Activated CD8-positive, alpha-beta memory T cell treated with anti-CD3 and anti-CD28 coated beads, Interleukin-2, amount 50 U/mL, for 1 hour (primary cell): ENCODE results near the gene TSPAN16.
"Not testable (repeated sequence)": the region's sequence is repeated elsewhere in the genome, so short reads cannot be mapped to it uniquely, and the experiment has no call there.

Experiments used
- DNase-seq: peaks from one replicate; pipeline ENCODE4 v3.0.0-alpha.2; 2020; ENCODE audit errors: extremely low read depth

The TSPAN16 gene

GRCh38 chr19:11345122-11345803 lies 49.3 kb downstream of the TSPAN16 start:
- no peak for DNase-seq

DNA sequence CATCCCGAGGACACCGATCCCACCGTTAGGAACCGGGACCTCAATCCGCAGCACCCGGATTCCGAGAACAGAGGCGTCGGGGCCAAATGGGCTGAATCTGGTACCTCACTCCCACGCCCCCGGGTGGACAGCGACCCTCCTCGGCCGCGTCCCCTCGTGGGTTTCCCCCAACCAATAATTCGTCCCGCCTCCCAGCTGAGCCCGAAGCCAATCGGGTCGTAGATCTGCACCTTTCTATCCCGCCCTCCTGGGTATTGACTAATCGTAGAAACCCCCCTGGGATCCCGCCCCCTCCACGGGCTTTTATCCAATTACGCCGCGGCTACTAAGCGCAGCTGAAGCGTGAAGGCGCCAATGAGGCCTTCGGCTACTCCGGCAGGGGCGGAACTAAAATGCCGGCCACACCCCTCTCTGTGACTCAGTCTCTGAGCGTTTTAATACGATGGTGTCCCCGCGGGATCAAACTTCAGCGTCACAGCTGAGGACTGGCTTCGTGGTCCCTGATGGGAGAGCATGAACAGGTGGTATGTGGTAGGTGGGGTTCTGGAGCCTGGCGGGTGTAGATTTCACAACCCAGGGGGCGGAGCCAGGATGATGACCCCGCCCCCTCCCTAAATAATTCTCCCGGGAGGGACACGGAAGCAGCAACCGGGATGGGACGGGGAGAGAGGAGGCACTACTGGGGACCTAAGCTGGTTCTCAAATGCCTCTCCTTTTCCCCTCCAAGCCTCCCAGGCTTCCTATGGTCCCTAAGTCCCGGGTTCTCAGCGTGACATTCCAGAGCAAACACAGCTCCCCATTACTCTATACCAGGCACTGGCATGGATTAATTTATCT lies 50.4 kb downstream of the TSPAN16 start, which contains the start of the genes CCDC159 and TMEM205:
CCDC159 (plus strand) TSS at position 416 of the 837 bp plus-strand sequence; CDS start at position 504, 88 bp downstream.
TMEM205 (minus strand) TSS at position 165 of the 837 bp plus-strand sequence. CDS start 649 bp downstream, outside the sequence.
- DNase-seq: peak; percentile 97

- DNase-seq: no peak
Observed at GRCh38 chr19:11347546-11348039, 51.6 kb downstream of the TSPAN16 start.

- DNase-seq: no peak
Observed at GRCh38 chr19:11349171-11349570, 53.2 kb downstream of the TSPAN16 start.

DNA sequence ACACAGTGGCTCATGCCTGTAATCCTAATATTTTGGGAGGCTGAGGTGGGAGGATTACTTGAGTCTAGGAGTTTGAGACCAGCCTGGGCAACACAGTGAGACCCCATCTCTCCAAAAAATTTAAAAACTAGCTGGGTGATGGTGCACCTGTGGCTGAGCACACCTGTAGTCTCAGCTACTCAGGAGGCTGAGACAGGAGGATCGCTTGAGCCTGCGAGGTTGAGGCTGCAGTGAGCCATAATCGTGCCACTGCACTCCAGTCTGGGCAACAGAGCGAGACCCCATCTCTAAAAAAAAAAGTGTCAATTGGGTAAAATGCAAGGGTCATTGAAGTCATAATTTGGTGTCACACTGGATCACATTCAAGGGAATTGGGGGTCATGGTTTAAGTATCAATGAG lies 58.1 kb downstream of the TSPAN16 start:
- not testable (repeated sequence) for DNase-seq

DNA sequence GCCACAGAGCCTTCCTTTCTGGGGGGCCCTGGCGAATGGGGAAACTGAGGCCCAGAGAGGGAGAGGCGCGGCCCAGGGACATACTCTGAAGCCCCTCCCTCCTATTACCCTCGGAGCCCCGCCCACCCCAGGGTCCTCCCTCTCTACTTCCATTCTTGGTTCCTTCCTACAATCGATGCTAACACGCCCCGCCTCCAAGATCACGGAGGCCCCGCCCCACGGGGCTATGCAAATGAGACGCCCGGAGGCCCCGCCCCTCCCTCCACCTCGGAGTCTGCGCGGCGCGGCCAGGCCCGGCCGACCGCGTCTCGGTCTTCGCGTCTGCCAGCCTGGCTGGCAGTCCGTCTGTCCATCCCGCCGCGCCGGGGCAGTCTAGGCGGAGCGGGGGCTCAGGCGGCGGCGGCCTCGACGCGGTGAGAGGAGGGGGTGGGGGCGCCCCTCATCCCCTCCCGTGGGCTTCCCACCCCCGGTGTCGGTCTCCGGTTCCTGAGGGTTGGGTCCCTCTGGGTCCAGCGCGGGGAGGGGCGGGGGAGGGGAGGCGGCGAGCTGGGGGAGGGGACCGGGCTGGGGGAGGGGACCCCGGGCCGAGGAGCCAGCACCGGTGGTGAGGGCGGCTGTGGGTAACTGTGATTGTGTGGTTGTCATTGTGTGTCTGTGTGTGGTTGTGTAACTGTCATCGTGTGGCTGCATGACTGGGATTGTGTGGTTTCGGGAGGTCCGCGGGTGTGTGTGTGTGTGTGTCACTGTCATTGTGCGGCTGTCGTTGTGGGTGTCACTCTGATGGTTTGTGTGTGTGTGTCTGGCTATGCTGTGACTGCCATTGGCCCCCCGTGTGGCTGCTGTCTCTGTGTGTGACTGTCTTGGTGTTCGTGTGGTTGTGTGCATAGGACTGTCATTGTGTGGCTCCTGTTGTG lies 59.5 kb downstream of the TSPAN16 start, which contains the start of gene PLPPR2:
PLPPR2 (plus strand) TSS at position 273 of the 914 bp plus-strand sequence. CDS start 2,242 bp downstream, outside the sequence.
- peak; percentile 43 for DNase-seq

DNA sequence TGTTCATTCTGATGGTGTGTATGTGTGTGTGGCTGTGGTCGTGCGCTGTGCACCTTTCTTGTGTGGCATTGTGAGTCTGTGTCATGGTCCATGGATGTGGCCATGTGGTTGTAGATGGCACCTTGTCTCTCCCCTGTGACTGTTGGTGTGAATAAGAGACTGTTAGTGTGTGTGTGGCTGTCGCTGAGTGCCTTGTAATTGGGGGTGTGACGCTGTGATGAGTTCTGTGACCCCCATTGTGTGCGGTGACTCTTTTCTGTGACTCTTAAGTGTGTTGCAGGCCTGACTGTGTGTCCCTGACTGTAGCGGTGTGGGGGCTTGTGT lies 60.1 kb downstream of the TSPAN16 start:
- DNase-seq: no peak

GRCh38 chr19:11356676-11357550 lies 61.0 kb downstream of the TSPAN16 start:
- no peak for DNase-seq

GRCh38 chr19:11359421-11359820 lies 63.5 kb downstream of the TSPAN16 start:
- no peak for DNase-seq

DNA sequence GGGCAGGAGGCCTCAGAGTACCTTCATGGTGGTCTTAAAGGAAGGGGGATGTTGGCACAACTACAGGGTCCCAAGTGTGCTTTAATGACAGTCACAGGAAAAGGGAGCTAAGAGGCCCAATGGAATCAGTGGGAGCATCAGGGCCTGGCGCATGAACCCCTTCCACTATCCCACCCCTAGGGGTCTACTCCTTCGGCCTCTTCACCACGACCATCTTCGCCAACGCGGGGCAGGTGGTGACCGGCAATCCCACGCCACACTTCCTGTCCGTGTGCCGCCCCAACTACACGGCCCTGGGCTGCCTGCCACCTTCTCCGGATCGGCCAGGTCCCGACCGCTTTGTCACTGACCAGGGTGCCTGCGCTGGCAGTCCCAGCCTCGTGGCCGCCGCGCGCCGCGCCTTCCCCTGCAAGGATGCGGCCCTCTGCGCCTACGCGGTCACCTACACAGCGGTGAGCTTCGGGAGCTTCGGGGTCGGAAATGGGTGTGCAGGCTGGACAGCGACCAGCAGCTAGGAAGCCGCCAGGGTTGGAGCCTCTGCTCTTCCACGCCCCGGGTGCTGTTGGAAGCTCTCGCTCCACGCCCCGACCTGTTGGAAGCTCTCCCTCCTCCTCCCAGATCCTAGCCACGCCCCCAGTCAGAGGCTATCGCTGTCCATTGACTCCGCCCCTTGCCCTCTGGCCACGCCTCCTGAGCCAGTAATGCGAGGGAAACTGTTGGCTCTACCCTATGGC lies 65.2 kb downstream of the TSPAN16 start:
- DNase-seq: no peak

- DNase-seq: no peak
Observed at GRCh38 chr19:11361771-11362731, 66.1 kb downstream of the TSPAN16 start.

- DNase-seq: no peak
Observed at GRCh38 chr19:11363881-11364280, 67.9 kb downstream of the TSPAN16 start.

- DNase-seq: no peak
Observed at GRCh38 chr19:11364296-11364904, 68.4 kb downstream of the TSPAN16 start.

- DNase-seq: no peak
Observed at GRCh38 chr19:11364935-11365334, 69.0 kb downstream of the TSPAN16 start.
